CD14-positive monocyte (primary cell): ENCODE measurements around the gene CNTNAP2. TPM values are rescaled to one million over a fixed set of nuclear protein-coding genes. Genes with fewer than 3 reads are reported as not detected.

Experiments
- DNase-seq, 3 donors: peaks; one replicate each; pipeline ENCODE4 v3.0.0-alpha.2; 2011 to 2022
- H2AFZ ChIP-seq: 2 replicates; pipeline ENCODE4 v1.6.0; 2012; ENCODE audit warnings: mild to moderate bottlenecking, low read depth, low read length, inconsistent platforms; ENCODE audit not compliant: insufficient read depth, poor library complexity, severe bottlenecking
- H3K27ac ChIP-seq, 2 donors: 1 replicate in 1 of 2; 2 replicates in 1 of 2; pipeline ENCODE4 v1.5.1; 2012 to 2013; ENCODE audit warnings: low read length in 2 of 2, control low read depth in 1 of 2, inconsistent platforms in 1 of 2, low read depth in 1 of 2, mild to moderate bottlenecking in 1 of 2
- H3K27me3 ChIP-seq, 2 donors: one replicate each; pipeline versions ENCODE4 v1.6.0 to v1.6.1; 2011 to 2013; ENCODE audit warnings: low read length in 2 of 2; ENCODE audit not compliant: control insufficient read depth in 2 of 2, insufficient read depth in 2 of 2
- H3K36me3 ChIP-seq, 2 donors: replicated peaks in 1 of 2; 1 replicate in 1 of 2; 2 replicates in 1 of 2; pipeline versions ENCODE4 v1.5.1 to v1.6.1; 2012 to 2013; ENCODE audit warnings: low read length in 2 of 2, control low read depth in 1 of 2, inconsistent platforms in 1 of 2, mild to moderate bottlenecking in 1 of 2; ENCODE audit not compliant: insufficient read depth in 2 of 2, control insufficient read depth in 1 of 2
- H3K4me1 ChIP-seq, 2 donors: 1 replicate in 1 of 2; 2 replicates in 1 of 2; pipeline versions ENCODE4 v1.5.1 to v1.6.1; 2012 to 2013; ENCODE audit warnings: low read length in 2 of 2, control low read depth in 1 of 2, inconsistent platforms in 1 of 2, mild to moderate bottlenecking in 1 of 2, moderate library complexity in 1 of 2; ENCODE audit not compliant: insufficient read depth in 2 of 2, control insufficient read depth in 1 of 2
- H3K4me2 ChIP-seq: replicated peaks from 2 replicates; pipeline ENCODE3; 2012; ENCODE audit warnings: low read length, moderate library complexity, mild to moderate bottlenecking; ENCODE audit not compliant: poor library complexity, severe bottlenecking; ENCODE audit errors: extremely low read depth
- H3K4me3 ChIP-seq, 3 experiments: fragments of 200-600 bp in 1 of 3; sonication (generic) in 1 of 3; replicated peaks in 1 of 3; 1 replicate in 2 of 3; 2 replicates in 1 of 3; pipeline ENCODE4 v1.5.1; 2011 to 2013; ENCODE audit warnings: low read length in 3 of 3, mild to moderate bottlenecking in 3 of 3, control low read depth in 2 of 3, low read depth in 2 of 3, inconsistent platforms in 1 of 3, moderate library complexity in 1 of 3
- H3K79me2 ChIP-seq: 2 replicates; pipeline ENCODE4 v1.6.0; 2012; ENCODE audit warnings: mild to moderate bottlenecking, control low read depth, inconsistent platforms, low read length, moderate library complexity; ENCODE audit not compliant: insufficient read depth
- H3K9ac ChIP-seq: 2 replicates; pipeline ENCODE4 v1.6.0; 2017; ENCODE audit warnings: low read length, mild to moderate bottlenecking; ENCODE audit not compliant: insufficient read depth, poor library complexity, severe bottlenecking
- H3K9me3 ChIP-seq, 2 donors: replicated peaks in 1 of 2; 1 replicate in 1 of 2; 2 replicates in 1 of 2; pipeline versions ENCODE4 v1.5.1 to v1.6.1; 2012 to 2013; ENCODE audit warnings: low read length in 2 of 2, control low read depth in 1 of 2; ENCODE audit not compliant: control insufficient read depth in 1 of 2, insufficient read depth in 1 of 2
- H4K20me1 ChIP-seq: 2 replicates; pipeline ENCODE4 v1.6.0; 2012; ENCODE audit warnings: mild to moderate bottlenecking, low read length, control low read depth, moderate library complexity; ENCODE audit not compliant: insufficient read depth
- H3K27ac Mint-ChIP-seq, 7 donors: one replicate each; pipeline ENCODE4 v1.8.0; 2020; ENCODE audit warnings: mild to moderate bottlenecking in 7 of 7, mixed read lengths in 7 of 7, moderate library complexity in 6 of 7, inconsistent platforms in 2 of 7
- H3K27me3 Mint-ChIP-seq, 3 donors: one replicate each; pipeline ENCODE4 v1.8.0; 2021 to 2022; ENCODE audit warnings: low read depth in 3 of 3, mild to moderate bottlenecking in 3 of 3, mixed read lengths in 3 of 3, moderate library complexity in 3 of 3, inconsistent platforms in 1 of 3
- H3K36me3 Mint-ChIP-seq, 2 donors: one replicate each; pipeline ENCODE4 v1.8.0; 2020; ENCODE audit warnings: mixed read lengths in 2 of 2, inconsistent platforms in 1 of 2, mild to moderate bottlenecking in 1 of 2
- H3K4me1 Mint-ChIP-seq: one replicate; pipeline ENCODE4 v1.8.0; 2020; ENCODE audit warnings: mild to moderate bottlenecking, mixed read lengths
- H3K4me3 Mint-ChIP-seq, 2 donors: one replicate each; pipeline ENCODE4 v1.8.0; 2020; ENCODE audit warnings: mild to moderate bottlenecking in 2 of 2, mixed read lengths in 2 of 2, moderate library complexity in 1 of 2
- H3K9me3 Mint-ChIP-seq, 7 donors: one replicate each; pipeline ENCODE4 v1.8.0; 2020 to 2022; ENCODE audit warnings: mixed read lengths in 7 of 7, mild to moderate bottlenecking in 6 of 7, moderate library complexity in 6 of 7, inconsistent platforms in 2 of 7
- WGBS: methylation state at CpG from one replicate; pipeline ENCODE4 v1.1.5; 2013; ENCODE audit warnings: missing lambda C conversion rate; ENCODE audit not compliant: insufficient coverage; 5-methylcytosine and 5-hydroxymethylcytosine counted together
- intact Hi-C, 2 donors: fragments of 100-400 bp; cut with micrococcal nuclease; formaldehyde crosslinking; loops; one replicate each; pipeline versions ENCODE4 v1.15.0 to v1.15.1; 2023
- polyA plus RNA-seq, 3 donors: library from polyadenylated mRNA; depleted of rRNA in 1 of 3; unstranded in 2 of 3; stranded (reverse) in 1 of 3; fragments of 300-500 nt in 2 of 3; fragments of >200 nt in 1 of 3; fragmentation: Illumina TruSeq in 2 of 3; gene quantifications; 1 replicate in 2 of 3; 2 replicates in 1 of 3; pipeline ENCODE4 v1.2.3, GENCODE V29; 2012 to 2021
- TF ChIP-seq, protein P1 (sequence below): fragments of 200-600 bp; IDR thresholded peaks from one replicate; pipeline ENCODE4 v1.8.0; 2022; ENCODE audit warnings: antibody characterized with exemption, mild to moderate bottlenecking

The CNTNAP2 gene
- polyA plus RNA-seq, 3 donors: 0.01 TPM; not detected in 2

DNA sequence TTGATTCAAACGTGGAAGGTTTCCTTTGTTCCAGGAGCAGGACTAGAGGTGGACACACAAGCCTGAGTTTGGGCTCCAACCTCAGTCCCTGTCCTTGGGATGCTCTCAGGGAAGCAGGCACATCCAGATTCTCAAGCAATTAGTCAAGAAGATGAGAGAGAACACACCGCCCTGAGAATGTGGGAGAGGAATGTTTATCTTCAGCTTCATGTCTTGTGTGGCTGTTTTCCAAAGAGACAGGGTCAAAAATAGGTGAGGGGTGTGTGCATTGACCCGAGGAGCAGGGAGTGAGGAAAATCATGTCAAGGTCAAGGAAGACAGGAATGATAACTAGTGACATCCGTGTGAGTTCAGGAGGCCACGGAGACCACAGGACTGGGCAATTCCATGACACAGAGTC lies 2001.8 kb downstream of the CNTNAP2 start:
- H3K4me3 ChIP-seq: no peak overlapping the region
- intact Hi-C loops: no loop called here
- TF ChIP-seq, protein P1, sequence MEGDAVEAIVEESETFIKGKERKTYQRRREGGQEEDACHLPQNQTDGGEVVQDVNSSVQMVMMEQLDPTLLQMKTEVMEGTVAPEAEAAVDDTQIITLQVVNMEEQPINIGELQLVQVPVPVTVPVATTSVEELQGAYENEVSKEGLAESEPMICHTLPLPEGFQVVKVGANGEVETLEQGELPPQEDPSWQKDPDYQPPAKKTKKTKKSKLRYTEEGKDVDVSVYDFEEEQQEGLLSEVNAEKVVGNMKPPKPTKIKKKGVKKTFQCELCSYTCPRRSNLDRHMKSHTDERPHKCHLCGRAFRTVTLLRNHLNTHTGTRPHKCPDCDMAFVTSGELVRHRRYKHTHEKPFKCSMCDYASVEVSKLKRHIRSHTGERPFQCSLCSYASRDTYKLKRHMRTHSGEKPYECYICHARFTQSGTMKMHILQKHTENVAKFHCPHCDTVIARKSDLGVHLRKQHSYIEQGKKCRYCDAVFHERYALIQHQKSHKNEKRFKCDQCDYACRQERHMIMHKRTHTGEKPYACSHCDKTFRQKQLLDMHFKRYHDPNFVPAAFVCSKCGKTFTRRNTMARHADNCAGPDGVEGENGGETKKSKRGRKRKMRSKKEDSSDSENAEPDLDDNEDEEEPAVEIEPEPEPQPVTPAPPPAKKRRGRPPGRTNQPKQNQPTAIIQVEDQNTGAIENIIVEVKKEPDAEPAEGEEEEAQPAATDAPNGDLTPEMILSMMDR: no peak
- H3K4me1 ChIP-seq: no peaks in the 10 kb centered on the region
- no peaks in the 10 kb centered on the region for H3K36me3 ChIP-seq
- Mint-ChIP-seq H3K9me3 (peaks cover 0 to 10% (median 3%) of the 10 kb centered on the region in 7 donors), H3K4me3 (no peak overlapping the region), H3K27ac (no peak overlapping the region), H3K36me3 (no peaks in the 10 kb centered on the region), H3K27me3 (peaks cover 0 to 7% (median 0%) of the 10 kb centered on the region in 3 donors), H3K4me1 (no peaks in the 10 kb centered on the region)
- no peak for DNase-seq
- H3K9me3 ChIP-seq: peaks cover 0 to 2% of the 10 kb centered on the region in 2 donors
- no peak overlapping the region for H3K27ac ChIP-seq
- no peak overlapping the region for H2AFZ ChIP-seq
- 54% methylated on average over 3 of the region's 5 CpGs for WGBS
- no peak overlapping the region for H3K4me2 ChIP-seq
- no peak overlapping the region for H3K9ac ChIP-seq
- no peaks in the 10 kb centered on the region for H4K20me1 ChIP-seq
- H3K79me2 ChIP-seq: no peaks in the 10 kb centered on the region
- H3K27me3 ChIP-seq: no peaks in the 10 kb centered on the region

DNA sequence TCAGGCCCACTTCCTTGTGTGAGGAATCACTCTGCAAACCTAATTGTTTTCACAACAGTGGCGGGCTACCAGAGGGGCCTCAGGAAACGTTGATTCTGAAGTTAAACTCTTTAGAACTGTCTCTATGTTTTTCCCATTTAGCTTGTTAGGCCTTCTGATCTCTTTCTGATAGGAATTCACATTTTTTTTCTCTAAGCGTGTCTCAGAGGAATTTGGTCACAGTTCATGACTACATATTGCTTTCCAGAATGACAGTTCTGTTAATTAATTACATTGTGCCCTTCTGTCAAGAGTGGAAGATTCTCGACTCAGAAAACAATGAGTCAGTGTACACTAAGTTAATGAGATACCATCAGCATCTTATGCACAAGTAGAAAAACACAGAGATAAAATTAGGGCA lies 2004.8 kb downstream of the CNTNAP2 start:
- Mint-ChIP-seq H3K9me3 (peaks cover 2 to 17% (median 5%) of the 10 kb centered on the region in 7 donors), H3K27me3 (peaks cover 0 to 6% (median 0%) of the 10 kb centered on the region in 3 donors), H3K27ac (no peak overlapping the region), H3K4me3 (no peak overlapping the region), H3K4me1 (no peaks in the 10 kb centered on the region), H3K36me3 (no peaks in the 10 kb centered on the region)
- Histone ChIP-seq H2AFZ (no peak overlapping the region), H3K79me2 (no peaks in the 10 kb centered on the region), H3K4me3 (no peak overlapping the region), H3K9me3 (peaks cover 0 to 2% of the 10 kb centered on the region in 2 donors), H3K27ac (no peak overlapping the region), H3K27me3 (no peaks in the 10 kb centered on the region), H3K9ac (no peak overlapping the region), H3K4me1 (no peaks in the 10 kb centered on the region), H3K4me2 (no peak overlapping the region), H3K36me3 (no peaks in the 10 kb centered on the region), H4K20me1 (no peaks in the 10 kb centered on the region)
- intact Hi-C loops: no loop called here
- 79% methylated on average over 2 of the region's 4 CpGs for WGBS
- no peak for DNase-seq
- TF ChIP-seq, protein P1: no peak
